Stimulated activated CD4-positive, alpha-beta T cell treated with anti-CD3 and anti-CD28 coated beads, TNF-alpha, amount 100 ng/mL, for 1 hour (primary cell): Measurements from ENCODE around the gene MTERF1.

Source experiments
- DNase-seq, 3 donors: peaks; one replicate each; pipeline ENCODE4 v3.0.0-alpha.2; 2020; ENCODE audit warnings: low read depth in 3 of 3, low spot score in 1 of 3

Gene MTERF1

DNA sequence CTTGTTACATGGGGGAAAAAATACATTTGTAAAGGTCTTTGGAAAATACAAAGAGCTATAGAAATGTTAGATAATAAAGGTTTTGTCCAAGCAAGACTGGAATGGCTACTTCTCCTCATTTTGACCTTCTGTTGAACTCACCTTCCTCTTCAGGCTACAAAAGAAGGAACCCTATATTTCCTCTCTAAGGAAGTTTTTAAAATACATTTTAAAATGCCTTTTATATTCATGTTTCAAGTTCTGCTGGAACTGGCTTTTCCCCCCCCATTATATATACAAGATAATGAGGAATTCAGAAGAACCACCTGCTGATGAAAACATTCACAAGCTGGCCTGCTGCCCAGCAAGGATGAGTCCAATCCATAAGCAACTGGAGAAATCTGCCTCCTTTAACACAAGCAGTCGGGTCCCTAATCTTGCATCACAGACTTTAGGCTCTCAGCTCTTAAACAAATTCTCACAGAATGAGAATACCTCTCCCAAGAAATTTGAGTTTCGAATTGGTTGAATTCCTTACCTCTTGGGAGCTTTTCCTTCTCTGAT lies 44.6 kb downstream of the MTERF1 start:
- DNase-seq: no peak

DNA sequence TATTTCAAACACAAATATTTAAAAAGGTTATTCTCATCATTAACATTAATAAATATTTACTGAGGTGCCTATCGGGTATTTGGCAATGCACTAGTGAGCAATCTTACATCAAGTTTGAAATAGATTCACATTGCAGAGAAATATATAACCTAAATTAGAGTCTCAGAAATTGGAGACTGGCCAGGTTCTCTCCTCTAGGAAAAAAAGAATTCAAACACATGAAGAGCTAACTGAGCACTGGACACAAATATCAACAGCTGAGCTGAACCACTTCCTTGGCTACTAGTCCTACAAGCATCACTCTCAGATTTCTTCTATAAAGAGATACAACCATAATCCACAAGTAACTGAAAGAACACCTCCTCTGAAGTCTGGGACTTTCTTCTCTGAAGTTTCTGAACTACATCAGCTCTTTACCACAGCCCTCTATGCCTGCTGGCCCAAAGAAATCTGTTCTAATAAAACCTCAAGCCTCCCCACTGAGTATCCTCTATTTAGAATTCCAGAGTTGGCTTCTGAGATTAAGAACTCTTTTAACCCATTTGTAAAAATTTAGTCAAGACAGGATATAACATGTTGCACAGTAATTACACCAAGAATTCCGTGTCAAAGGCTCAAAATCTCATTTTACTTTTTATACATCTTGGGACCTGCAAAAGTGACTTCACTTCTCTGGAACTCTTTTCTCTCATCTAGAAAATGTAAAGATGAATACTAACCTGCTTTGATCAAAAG lies 45.2 kb downstream of the MTERF1 start:
- no peak for DNase-seq

DNA sequence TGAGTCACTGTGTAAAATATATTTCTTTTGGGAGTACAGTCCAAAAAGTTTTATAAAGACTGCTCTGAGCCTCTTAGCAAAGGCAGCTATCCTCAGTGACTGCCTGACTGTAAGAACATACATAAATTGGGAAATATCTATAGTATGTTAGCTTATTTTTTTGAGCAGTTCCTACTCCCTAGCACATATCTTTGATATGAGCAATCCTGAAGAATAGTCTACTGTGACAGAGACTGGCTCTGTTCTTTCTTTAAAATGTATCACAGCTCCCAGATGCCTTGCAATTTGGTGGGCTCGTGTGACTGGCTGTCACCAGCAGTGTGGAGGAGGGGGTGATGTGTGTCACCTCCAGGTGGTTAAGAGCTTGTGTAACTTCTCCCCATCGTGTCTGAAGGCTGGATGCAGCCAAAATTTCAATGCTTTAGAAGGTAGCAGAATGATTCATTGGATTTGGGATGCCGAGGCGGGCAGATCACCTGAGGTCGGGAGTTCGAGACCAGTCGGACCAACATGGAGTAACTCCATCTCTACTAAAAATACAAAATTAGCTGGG lies 47.9 kb downstream of the MTERF1 start:
- DNase-seq: no peak

DNA sequence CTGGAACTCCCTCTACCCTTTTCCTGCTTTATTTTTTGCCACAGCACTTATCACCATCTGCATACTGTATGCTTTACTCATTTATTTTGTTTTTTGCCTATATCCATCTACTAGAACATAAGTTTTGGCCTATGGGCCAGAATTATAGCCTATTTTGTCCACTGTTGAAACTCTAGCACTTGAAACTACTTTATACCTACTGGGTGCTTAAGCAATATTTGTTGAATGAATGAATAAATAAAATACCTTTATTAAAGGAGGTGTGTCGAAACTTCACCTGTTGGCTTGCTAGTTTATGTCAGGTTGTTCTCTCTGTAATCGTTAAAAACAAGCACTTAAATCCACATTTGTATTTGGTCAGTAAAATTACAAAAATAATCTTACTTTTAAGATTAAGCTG lies 53.3 kb downstream of the MTERF1 start:
- no peak for DNase-seq

DNA sequence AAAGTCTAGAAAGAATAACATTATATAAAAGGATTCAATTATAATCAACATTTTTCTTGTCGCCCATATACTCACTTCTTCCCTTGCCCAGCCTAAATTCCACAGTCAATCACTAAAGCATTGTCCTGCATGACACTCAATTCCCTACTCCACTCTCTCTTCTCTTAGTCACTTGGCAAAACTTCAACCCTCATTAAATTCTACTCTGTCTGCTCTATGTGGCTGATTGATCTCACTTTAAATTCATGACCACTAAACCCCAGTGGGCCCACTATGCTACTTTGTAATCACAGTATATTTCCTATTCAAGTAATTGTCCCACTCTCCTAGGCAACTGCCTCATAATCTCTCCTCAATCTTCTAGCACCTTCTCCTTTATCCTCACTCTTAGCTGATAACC lies 54.1 kb downstream of the MTERF1 start:
- DNase-seq: no peak

DNA sequence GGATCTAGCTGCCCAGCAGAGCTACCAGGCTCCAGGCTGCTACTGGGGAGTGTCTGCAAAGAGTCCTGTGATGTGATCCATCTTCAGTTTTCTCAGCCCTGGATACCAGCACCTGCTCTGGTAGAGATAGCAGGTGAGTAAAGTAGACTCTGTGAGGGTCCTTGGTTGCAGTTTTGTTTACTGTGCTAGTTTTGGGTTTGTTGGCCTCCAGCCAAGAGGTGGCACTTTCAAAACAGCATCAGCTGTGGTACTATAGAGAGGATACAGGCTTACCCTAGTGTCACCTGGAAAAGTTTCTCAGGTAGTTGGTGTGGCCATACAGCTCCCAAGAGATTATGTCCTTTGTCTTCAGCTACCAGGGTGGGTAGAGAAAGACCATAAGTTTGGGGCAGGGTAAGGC lies 56.3 kb downstream of the MTERF1 start:
- DNase-seq: no peak
